NCI-H2196 (cell line): ENCODE measurements around the gene CD58.

Experiments
- DNase-seq: peaks from one replicate; lab custom pipeline; 2025; ENCODE audit not compliant: unreplicated experiment; lab: John Stamatoyannopoulos, UW

CD58 gene

GRCh38 chr1:116494353-116494692 is 76.5 kb downstream of the CD58 start:
- DNase-seq = no peak

DNA sequence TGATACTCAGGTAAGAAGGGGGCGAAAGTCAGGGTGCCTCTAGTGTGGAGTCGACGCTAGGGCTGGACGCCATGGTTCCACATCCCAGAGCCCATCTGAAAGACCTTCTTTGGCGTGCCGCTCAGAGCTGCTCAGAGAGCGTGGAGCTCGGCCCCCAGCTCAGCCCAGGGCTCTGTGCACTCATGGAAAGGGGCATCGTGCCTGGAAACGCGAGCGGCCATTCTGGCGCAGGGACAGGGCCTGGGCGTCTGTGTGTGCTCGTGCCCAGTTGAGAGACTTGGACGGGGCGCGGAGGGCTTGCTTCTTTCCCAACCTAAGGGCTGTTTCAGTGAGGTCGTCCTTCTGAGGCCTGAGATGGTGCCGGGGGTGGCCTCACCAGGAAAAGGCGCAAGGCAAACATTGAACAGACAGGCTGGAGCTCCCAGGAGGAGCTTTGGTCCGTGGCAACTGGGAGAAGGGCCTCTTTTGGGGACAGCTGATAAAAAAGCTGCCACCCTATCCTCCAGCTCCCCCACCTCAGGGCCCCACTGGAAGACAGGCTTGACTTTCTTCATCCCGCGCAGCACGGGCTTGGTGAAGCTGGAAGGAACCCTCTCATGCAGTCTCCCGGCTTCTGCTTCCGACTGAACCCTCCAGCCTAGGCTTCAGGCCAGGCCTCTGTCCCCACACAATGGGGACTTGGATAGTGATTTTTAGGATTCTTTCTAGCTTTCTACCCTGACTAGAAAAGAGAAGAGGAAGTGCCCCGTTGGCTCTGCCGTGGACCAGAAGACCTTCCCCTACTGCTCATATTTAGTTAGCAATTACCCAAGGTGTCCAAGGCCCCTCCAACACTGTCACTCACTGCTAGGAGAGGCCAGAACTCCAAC is 77.1 kb downstream of the CD58 start:
- no peak for DNase-seq

DNA sequence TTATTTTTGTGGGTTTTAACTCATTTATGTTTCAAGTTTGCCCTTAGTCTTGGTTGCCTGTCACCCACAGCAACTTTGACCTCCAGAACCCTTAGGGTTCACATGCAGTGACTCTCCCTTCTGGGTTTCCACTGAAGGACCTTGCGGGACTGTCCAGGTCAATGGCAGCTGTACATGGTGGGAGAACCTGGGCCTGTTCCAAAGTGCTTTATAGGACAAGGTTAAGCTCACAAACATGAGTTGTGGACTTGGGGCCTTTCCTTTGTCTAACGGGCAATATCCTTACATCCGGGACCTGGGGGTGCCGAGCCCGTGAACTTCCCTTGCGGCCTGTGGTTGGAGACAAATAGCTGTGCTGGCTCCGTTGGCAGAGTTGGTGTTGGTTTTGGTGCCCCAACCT is 77.8 kb downstream of the CD58 start:
- no peak for DNase-seq

- DNase-seq = no peak
These were observed 78.4 kb downstream of the CD58 start for GRCh38 chr1:116492358-116492811.

- no peak for DNase-seq
These were observed 79.0 kb downstream of the CD58 start for GRCh38 chr1:116491700-116492357.

- no peak for DNase-seq
These were observed 80.2 kb downstream of the CD58 start for GRCh38 chr1:116490588-116490987.

DNA sequence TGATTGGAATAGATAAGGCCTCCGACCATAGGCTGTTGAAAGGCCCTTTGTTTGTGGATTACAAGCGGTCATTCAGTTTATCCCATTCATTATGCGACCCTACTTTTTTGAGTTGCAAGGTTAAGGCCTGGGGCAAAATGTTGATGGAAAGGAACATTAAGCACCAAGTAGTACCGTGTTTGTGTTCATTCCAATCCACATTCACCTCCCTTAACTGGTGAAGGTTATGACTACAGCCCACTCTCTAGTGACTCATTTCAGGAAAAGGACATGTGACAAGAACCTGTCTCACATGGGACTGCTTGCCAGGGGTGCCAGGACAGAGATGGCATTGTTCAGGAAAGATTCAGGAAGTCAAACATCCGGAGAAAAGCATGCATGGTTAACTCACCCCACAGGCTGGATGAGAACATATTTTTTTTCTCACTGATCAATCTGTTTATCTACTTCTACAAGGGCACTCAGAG is 81.6 kb downstream of the CD58 start:
- DNase-seq = no peak

GRCh38 chr1:116488071-116488470 is 82.8 kb downstream of the CD58 start:
- no peak for DNase-seq

DNA sequence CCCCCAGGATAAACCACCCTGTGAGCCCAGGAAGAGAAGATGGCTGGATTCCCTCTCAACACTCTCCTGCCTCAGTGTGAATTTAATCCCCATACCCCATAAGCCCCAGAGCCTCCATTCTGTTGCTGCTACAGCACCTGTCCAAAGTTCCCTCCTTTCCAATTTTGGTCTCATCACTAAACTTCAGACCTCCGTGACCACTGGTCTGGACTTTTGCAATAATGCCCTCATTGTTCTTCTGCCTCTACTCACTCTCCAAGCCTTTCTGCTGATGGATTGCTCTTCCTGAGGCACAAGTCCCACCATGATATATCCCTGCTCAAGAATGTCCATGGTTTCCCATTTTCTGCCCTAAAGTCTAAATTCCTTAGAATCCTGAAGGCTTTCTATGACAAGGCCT is 83.2 kb downstream of the CD58 start:
- no peak for DNase-seq

- DNase-seq = no peak
These were observed 83.8 kb downstream of the CD58 start for GRCh38 chr1:116487031-116487430.

GRCh38 chr1:116486424-116486823 is 84.4 kb downstream of the CD58 start:
- DNase-seq = no peak

- no peak for DNase-seq
These were observed 84.8 kb downstream of the CD58 start for GRCh38 chr1:116485976-116486375.

DNA sequence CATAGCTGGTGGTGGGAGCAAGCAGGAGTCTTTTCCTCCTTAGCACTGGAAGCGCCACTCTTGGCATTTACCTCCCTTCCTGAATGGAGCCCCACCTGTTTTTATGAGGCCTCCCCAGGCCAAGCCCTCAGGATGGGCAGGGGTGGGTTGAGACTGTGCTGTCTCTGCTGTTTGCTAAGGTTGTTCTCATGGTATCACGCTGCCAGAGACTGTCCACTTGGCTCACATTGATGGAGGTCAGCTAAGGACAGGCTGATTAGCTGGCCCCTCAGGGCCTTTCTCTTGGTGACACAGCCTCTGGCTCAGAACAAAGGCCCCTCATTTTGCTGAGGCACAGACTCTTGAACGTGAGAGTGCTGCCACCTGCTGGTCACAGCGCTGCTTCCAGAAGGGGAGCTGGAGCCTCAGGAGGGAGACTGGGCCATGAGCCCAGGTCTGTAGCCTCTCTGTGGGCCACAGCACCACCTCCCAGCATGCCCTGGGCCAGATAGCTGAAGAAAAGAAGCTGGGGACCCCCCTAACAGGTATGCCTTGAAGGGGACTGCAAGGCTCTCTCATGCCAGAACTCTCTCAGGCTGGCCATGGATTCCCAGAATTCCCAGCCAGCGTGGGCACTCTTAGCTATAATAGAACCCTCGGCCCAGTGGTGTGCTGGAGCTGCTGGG is 85.6 kb downstream of the CD58 start:
- peak; percentile 93 for DNase-seq

DNA sequence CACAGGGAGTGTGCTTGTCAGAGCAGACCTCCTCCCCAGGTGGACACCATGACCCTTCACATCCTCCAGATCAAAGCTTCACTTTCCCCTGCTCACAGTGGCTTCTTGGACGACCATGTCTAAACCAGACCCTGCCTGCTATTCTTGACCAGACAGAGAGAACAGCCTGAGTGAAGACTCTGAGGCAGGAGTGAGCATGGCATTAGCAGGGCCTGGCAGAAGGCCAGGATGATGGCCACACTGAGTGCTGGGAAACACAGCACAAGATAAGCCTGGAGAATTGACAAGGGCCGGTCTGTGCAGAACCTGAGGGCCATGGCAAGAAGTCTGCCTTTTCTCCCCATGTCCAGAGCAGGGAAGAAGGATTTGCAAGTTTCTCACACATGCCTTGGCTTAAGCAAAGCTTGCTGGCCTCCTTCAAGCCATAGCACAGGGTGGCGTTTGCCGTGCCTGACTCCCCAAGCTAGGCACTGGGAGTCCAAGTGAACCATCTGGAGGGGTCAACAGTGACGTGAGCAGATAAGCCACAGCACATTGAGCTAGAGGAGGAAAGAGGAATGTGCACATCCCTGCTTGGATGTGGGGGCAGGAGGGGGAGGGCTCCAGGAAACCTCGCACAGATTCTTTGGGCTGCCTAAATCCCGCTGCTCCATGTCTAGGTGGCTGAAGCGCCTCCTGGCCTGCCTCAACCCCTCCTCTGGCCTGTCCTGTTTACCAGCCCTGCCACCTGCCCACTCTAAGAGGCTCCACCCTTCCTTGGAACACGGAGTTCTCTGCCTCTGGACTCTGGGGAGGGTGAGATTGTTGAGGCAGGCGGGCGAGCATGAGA is 87.1 kb downstream of the CD58 start:
- DNase-seq = peak; percentile 16

GRCh38 chr1:116482490-116482889 is 88.3 kb downstream of the CD58 start:
- no peak for DNase-seq

DNA sequence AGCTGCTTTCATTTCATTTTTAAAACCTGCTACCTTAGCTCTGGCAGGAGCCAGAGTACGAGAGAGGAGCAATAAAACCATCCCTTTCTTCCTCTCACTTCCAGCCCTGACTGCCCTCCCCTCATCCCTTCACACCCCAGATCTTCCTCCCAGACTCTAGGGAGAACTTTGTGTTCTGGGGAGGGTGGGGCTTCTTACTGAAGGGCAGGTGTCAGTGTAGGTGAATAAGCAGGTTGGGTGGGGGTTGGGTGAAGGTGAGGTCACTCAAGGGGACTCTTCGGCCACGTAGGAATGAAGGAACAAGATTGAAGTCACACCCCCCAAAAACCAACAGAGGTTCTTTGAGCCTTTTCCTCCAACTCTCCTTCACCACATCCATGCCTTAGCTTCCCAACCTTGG is 88.9 kb downstream of the CD58 start:
- no peak for DNase-seq

GRCh38 chr1:116478621-116479020 is 92.2 kb downstream of the CD58 start:
- no peak for DNase-seq

DNA sequence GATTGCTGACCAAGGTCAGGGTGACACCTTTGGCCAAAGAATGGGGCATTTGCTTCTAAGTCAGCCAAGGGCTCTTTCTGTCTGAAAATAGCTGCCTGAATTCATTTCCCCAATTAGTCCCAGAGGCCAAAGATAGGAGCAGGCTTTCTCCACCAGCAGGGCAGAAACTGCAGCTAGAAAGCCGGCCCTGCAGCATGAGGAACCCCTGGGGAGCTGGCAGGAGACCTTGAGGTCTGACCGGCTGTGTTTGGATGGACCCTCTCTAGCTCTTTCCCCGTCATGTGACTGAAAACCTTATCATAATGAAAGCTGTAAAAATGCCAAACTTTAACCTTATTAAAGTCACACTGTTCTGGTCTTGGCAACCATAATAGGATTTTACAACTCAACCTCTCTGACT is 93.4 kb downstream of the CD58 start:
- DNase-seq = no peak

- DNase-seq = no peak
These were observed 94.5 kb downstream of the CD58 start for GRCh38 chr1:116476321-116476720.

GRCh38 chr1:116475850-116476218 is 95.0 kb downstream of the CD58 start:
- DNase-seq = no peak
